GM12874 (cell line): ENCODE measurements around the gene LRRC23.

Source experiments
- TF ChIP-seq, protein P1 (sequence below): IDR thresholded peaks from 2 replicates; pipeline ENCODE4 v1.5.1; 2011; ENCODE audit warnings: low read depth, mild to moderate bottlenecking, control low read depth, low read length, moderate library complexity; ENCODE audit not compliant: insufficient read depth

LRRC23 gene

DNA sequence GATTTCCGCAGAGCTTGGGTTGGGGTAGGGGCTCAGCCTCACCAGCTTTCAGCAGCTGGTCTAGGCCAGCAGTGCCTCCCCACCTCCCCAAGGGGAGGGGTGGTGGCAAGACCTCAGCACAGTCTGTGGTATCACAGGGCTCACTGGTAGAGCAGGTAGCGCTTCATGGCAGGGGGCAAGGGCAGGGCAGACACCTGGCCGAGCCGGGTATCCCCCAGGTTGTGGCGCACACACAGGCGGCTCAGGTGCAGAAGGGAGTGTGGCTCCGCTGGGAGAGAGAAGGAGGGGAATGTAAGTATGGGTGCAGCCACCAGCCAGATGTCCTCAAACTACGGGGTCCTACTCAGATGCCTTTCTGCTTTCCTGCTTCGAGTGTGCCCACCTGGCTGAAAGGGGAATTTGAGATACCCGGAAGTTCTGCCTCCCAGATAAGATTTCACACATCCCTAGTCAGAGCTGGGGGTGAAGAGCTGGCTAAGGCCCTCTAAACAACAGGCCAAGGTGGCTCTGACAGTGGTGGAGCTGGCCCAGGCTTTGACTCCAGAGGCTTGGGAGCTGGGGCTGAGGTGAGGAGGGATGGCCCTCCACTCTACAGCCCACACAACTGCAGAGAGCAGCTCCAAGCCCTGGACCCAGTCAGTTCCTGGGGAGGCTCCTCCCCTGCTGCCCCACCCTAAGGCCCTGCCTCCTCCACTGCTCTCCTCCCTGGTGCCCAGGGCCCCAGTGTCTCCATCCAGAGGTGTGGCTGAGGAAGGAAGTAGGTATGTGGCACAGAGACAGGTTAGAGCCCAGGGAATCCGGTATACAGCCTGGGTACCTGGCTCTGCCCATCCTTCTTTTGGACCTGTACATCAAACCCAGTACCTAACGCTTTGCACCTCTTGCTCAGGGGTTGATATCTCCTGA is 33.3 kb upstream of the LRRC23 start:
- TF ChIP-seq, protein P1, sequence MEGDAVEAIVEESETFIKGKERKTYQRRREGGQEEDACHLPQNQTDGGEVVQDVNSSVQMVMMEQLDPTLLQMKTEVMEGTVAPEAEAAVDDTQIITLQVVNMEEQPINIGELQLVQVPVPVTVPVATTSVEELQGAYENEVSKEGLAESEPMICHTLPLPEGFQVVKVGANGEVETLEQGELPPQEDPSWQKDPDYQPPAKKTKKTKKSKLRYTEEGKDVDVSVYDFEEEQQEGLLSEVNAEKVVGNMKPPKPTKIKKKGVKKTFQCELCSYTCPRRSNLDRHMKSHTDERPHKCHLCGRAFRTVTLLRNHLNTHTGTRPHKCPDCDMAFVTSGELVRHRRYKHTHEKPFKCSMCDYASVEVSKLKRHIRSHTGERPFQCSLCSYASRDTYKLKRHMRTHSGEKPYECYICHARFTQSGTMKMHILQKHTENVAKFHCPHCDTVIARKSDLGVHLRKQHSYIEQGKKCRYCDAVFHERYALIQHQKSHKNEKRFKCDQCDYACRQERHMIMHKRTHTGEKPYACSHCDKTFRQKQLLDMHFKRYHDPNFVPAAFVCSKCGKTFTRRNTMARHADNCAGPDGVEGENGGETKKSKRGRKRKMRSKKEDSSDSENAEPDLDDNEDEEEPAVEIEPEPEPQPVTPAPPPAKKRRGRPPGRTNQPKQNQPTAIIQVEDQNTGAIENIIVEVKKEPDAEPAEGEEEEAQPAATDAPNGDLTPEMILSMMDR: no peak

DNA sequence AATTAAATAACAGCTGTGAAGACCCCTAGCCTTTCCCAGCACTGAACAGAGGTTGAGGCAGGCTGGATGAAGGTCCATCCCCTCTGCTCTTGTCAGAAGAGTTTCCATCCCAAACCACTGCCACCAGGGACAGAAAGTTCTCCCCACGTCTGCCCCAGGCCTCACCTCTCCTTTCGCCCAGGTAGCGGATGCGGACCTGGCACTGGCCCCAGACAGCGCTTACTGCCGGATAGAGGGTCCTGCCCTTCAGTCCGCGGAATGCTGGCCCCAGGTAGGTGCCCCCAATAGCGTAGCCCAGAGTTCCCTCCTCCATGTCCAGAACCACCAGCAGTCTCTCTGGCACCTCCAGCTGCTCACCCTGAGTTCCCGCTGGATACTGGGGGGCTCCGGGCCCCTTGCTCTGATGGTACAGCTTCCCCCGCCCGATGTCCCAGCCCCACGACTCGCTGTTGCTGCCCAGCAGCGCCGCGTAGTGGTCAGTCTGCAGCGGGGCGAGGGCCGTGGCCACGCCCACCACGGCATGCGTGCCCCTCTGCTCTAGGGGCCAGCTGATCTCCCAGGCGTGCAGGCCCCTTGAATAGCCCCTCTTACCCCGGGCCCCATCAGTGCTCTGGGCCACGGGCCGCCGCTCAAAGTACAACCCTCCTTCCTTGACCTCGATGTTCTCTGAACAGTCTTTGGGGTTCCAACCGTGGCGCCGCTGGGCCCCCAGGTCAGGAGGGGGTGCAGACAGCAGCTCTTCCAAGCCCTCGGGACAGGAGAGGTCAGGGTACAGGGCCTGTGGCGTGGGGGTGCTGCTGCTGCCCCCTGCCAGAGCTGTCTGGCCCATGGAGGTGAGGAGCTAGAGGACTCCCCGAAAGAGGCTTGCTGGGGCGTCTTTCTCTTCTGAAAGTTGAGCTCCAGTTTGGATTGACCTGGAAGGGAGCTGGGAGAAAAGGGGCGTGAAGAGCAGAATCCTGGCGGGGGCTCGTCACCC is 32.3 kb upstream of the LRRC23 start:
- TF ChIP-seq, protein P1: peak; percentile 99

DNA sequence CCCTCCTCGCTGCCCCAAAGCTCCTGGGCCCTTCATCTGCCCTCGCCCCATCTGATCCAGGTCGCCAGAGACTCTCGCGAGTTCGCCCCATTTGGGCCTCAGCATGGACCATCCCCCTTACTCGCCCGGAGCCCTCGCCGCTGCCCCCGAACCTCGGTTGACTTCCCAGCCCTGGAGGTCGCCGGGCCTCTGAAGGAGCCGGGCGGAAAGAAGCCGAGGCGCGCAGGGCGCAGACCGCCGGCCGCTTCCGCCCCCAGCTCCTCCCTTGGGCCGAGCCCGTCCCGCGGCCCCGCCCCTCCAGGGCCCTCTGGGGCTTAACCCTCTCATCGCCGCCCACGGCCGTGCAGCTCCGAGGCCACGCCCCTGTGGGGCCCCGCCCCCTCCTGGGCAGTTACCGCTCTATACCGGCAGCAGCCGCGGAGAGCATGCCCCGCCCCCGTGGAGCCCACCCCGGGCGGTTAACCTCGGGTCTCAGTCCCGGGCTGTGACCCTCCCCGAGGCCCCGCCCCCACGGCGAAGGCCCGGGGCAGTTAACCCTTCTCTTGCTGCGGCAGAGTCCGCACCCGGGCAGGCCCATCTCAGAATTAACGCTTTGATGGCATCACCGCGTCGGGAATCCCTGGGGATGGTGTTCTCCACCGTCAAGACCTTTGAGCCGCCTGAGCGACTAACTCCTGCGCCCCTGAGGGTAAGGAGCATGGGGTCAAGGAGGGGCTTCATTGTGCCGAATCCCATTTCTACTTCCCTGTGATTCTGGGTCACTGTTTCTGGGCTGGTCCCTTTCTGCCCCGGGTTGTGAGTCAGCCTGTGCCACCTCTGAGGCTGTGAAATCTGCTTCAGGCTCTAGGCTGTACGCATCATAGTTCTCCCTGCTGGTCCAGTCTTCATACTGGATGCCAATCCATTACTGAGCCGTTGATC is 31.3 kb upstream of the LRRC23 start, which contains the start of gene SPSB2:
TSS of gene SPSB2 (minus strand) at position 210 of the 921 bp plus-strand sequence. CDS start 402 bp downstream, outside the sequence.
- TF ChIP-seq, protein P1: no peak

DNA sequence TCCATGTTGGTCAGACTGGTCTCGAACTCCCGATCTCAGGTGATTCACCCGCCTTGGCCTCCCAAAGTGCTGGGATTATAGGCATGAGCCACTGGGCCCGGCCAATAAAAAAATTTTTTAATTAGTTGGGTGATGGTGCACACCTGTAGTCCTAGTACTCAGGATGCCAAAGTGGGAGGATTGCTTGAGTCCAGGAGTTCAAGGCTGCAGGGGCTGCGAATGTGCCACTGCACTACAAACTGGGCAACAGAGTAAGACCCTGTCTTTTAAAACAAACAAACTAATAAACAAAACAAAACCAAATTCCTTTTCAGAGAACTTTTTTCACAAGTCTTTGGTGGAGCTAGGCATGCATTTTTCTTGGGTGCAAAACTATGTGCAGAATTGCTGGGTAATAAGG is 21.4 kb upstream of the LRRC23 start:
- TF ChIP-seq, protein P1: no peak

DNA sequence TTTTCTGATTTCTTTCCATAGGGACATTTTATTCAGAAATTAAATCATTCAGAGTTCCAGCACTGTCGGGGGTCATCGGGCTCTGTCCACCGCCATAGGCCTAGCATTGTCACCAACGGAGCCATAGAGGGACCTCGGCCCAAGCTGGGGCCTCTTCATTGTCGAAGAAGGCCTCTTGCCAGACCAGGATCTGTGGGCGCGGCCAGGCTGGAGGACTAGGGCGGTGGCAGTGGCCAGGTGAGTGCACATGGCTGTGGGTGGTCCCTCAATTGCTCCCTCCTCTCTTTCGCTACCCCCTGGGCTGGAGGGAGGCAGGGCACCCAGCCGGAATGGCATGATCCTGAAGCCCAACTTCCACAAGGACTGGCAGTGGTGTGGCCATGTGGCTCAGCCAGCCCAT is 20.9 kb upstream of the LRRC23 start:
- TF ChIP-seq, protein P1: no peak

DNA sequence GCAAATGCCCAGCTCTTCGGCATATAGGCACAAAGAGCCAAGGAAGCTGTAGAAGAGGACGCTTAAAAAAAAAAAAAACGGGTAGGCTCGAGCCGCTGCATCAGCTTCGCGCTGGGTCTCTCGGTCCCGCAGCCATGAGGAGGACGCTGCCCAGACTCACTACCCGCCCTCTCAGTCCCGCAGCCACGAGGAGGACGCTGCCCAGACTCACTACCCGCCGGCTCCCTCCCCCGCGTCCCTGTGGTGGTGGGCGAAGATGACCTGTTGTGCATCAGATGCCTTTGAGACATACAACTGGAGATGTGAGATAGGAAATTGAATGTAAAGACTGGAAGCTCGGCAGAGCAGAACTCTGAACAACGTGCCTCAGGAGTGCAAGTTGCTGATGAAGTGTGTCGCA is 20.1 kb upstream of the LRRC23 start:
- TF ChIP-seq, protein P1: no peak
